Adrenal gland (tissue), 12 donors: ENCODE data around the gene NDUFS3. TPM values are rescaled to one million over a fixed set of nuclear protein-coding genes. Genes with fewer than 3 reads are reported as not detected.
"Not testable (repeated sequence)": the region's sequence is repeated elsewhere in the genome, so short reads cannot be mapped to it uniquely, and the experiment has no call there.

ENCODE experiments used
- DNase-seq, 7 donors: peaks; one replicate each; pipeline ENCODE4 v3.0.0-alpha.2; 2019 to 2020
- H3K27ac ChIP-seq, 5 donors: fragments of 200-600 bp; sonication (generic) in 4 of 5; 1 replicate in 3 of 5; 2 replicates in 2 of 5; pipeline versions ENCODE4 v1.5.1 to v1.8.0; 2016 to 2020; ENCODE audit warnings: mild to moderate bottlenecking in 1 of 5
- H3K27me3 ChIP-seq: fragments of 200-600 bp; 2 replicates; pipeline ENCODE4 v1.8.0; 2021
- H3K36me3 ChIP-seq, 2 donors: fragments of 200-600 bp; replicated peaks in 1 of 2; 1 replicate in 1 of 2; 2 replicates in 1 of 2; pipeline versions ENCODE4 v1.5.1 to v1.8.0; 2018 to 2022
- H3K4me1 ChIP-seq, 2 donors: fragments of 200-600 bp; replicated peaks in 1 of 2; 1 replicate in 1 of 2; 2 replicates in 1 of 2; pipeline versions ENCODE4 v1.5.1 to v1.8.0; 2018 to 2021
- H3K4me3 ChIP-seq, 4 donors: fragments of 200-600 bp; sonication (generic) in 3 of 4; one replicate each; pipeline ENCODE4 v1.5.1; 2016 to 2018
- H3K9me3 ChIP-seq, 3 donors: fragments of 200-600 bp; sonication (generic) in 1 of 3; replicated peaks in 1 of 3; 1 replicate in 2 of 3; 2 replicates in 1 of 3; pipeline versions ENCODE4 v1.5.1 to v1.8.0; 2016 to 2021
- CTCF ChIP-seq, 6 experiments: fragments of 450-650 bp in 4 of 6; fragments of 200-600 bp in 2 of 6; sonication (generic) in 1 of 6; IDR thresholded peaks; 1 replicate in 5 of 6; 2 replicates in 1 of 6; pipeline versions ENCODE4 v1.5.1 to v1.8.0; 2016 to 2021; ENCODE audit warnings: antibody characterized with exemption in 6 of 6, mild to moderate bottlenecking in 2 of 6, moderate library complexity in 1 of 6
- POLR2A ChIP-seq, 2 donors: fragments of 450-650 bp; IDR thresholded peaks; one replicate each; pipeline ENCODE4 v1.6.1; 2017; ENCODE audit warnings: antibody characterized with exemption in 2 of 2, mild to moderate bottlenecking in 2 of 2, moderate library complexity in 1 of 2
- WGBS, 4 donors: extraction: QIAGEN DNeasy Blood & Tissue Kit in 2 of 4; methylation state at CpG; one replicate each; pipeline versions ENCODE4 v1.1.5 to v1.1.7; 2013 to 2017; 5-methylcytosine and 5-hydroxymethylcytosine counted together
- intact Hi-C, 2 donors: fragments of 100-400 bp; cut with DNase I; formaldehyde crosslinking; loops; one replicate each; pipeline versions ENCODE4 v1.14.1 to v1.15.0; 2022 to 2023
- polyA plus RNA-seq, 3 donors: library from polyadenylated mRNA; stranded (reverse); fragments of 200-250 nt in 2 of 3; fragments of 350-450 nt in 1 of 3; fragmentation: Illumina TruSeq in 1 of 3; extraction: RNeasy Lipid Tissue Mini Kit (QIAGEN cat#74804) in 1 of 3; gene quantifications; one replicate each; pipeline ENCODE4 v1.2.3, GENCODE V29; 2013 to 2014
- total RNA-seq, 9 donors: library from RNA; depleted of rRNA in 4 of 9; stranded (reverse); fragments of >200 nt in 4 of 9; fragments of 120-200 nt in 1 of 9; fragmentation: NEBNext Ultra II Directional in 1 of 9; extraction: Animal tissue kit (Norgen Biotek cat#: 25700) in 1 of 9; gene quantifications; one replicate each; pipeline versions ENCODE4 v1.1.0 to v1.2.4, GENCODE V29; 2013 to 2023
- donor health status: healthy with polysubstance abuse.
- donor health status: Bipolar disorder and iron deficiency.
- donor health status: DM: yes; HTN: yes; CAD: no.
- donor health status: DM: no; HTN: no; CAD: no.
- donor health status: DM: no; HTN: no; CAD: no.
- donor health status: DM: yes; HTN: yes; CAD: no.

The NDUFS3 gene
- total and polyA plus RNA-seq, 12 donors, result 95.8 to 385 (median 139) TPM

- WGBS, 4 donors, result 78 to 95% (median 86%) methylated on average over 2 of the region's 2 CpGs
- TF ChIP-seq CTCF (IDR thresholded peaks at IDR 0.05) (no peak), POLR2A (IDR thresholded peaks at IDR 0.05) (no peak)
- intact Hi-C loops, result no loop called here
- no peak overlapping the region for H3K27ac ChIP-seq
- no peak overlapping the region for H3K4me3 ChIP-seq
- H3K4me1 ChIP-seq, result peaks cover 0 to 8% of the 10 kb centered on the region in 2 donors
- no peaks in the 10 kb centered on the region for H3K9me3 ChIP-seq
- H3K36me3 ChIP-seq, result no peaks in the 10 kb centered on the region
- no peaks in the 10 kb centered on the region for H3K27me3 ChIP-seq
- DNase-seq, result no peak
Observed at GRCh38 chr11:47560426-47560825, 18.4 kb upstream of the NDUFS3 start.

- H3K9me3 ChIP-seq, DNase-seq, H3K36me3 ChIP-seq, H3K27ac ChIP-seq, intact Hi-C loops, H3K4me3 ChIP-seq, H3K27me3 ChIP-seq: not testable (repeated sequence)
- H3K4me1 ChIP-seq, result peaks cover 0 to 18% of the 10 kb centered on the region in 2 donors
- WGBS, 4 donors, result 93 to 99% (median 98%) methylated on average over 4 of the region's 4 CpGs
Observed at GRCh38 chr11:47562393-47562792, 16.5 kb upstream of the NDUFS3 start.

- 92 to 97% (median 94%) methylated on average over 10 of the region's 10 CpGs for WGBS, 4 donors
- H3K9me3 ChIP-seq, H3K36me3 ChIP-seq, H3K27me3 ChIP-seq, H3K27ac ChIP-seq, intact Hi-C loops, H3K4me3 ChIP-seq: not testable (repeated sequence)
- H3K4me1 ChIP-seq, result peaks cover 0 to 18% of the 10 kb centered on the region in 2 donors
- DNase-seq, result peak in 1 of 7 donors; percentile 30
Observed at GRCh38 chr11:47564366-47564765, 14.5 kb upstream of the NDUFS3 start.

GRCh38 chr11:47564933-47565339 lies 13.9 kb upstream of the NDUFS3 start:
- TF ChIP-seq POLR2A (IDR thresholded peaks at IDR 0.05) (no peak), CTCF (IDR thresholded peaks at IDR 0.05) (no peak)
- peak overlapping the region in 2 of 4 donors; percentile 98 for H3K4me3 ChIP-seq
- peaks cover 0 to 3% of the 10 kb centered on the region in 2 donors for H3K36me3 ChIP-seq
- WGBS, 4 donors, result 12 to 18% (median 15%) methylated on average over 9 to 11 of the region's 11 CpGs
- no peaks in the 10 kb centered on the region for H3K27me3 ChIP-seq
- peak overlapping the region in 3 of 5 donors; percentile 76 to 88 (median 83) for H3K27ac ChIP-seq
- H3K9me3 ChIP-seq, result no peaks in the 10 kb centered on the region
- peaks cover 0 to 18% of the 10 kb centered on the region in 2 donors for H3K4me1 ChIP-seq
- DNase-seq, result no peak
- intact Hi-C loops, result no loop called here

- H3K27ac ChIP-seq, result peak within 1 kb of the TSS in 4 of 5 donors; percentile 73 to 88 (median 80)
- peaks cover 0 to 18% of the 10 kb centered on the region in 2 donors for H3K4me1 ChIP-seq
- peak; percentile 76 to 78 for TF ChIP-seq POLR2A (IDR thresholded peaks at IDR 0.05)
- no peak for TF ChIP-seq CTCF (IDR thresholded peaks at IDR 0.05)
- H3K27me3 ChIP-seq, result no peaks in the 10 kb centered on the region
- H3K9me3 ChIP-seq, result no peaks in the 10 kb centered on the region
- 0 to 2% (median 1%) methylated on average over 7 to 86 of the region's 86 CpGs for WGBS, 4 donors
- H3K36me3 ChIP-seq, result peaks cover 0 to 5% of the 10 kb centered on the region in 2 donors
- H3K4me3 ChIP-seq, result peak within 1 kb of the TSS; percentile 69 to 99 (median 98)
- intact Hi-C loops, result no loop called here
- peak; percentile 70 to 84 (median 81) for DNase-seq
Observed at GRCh38 chr11:47565340-47566148, 13.3 kb upstream of the NDUFS3 start, which contains the start of gene PTPMT1. Gene PTPMT1, plus strand, starts transcription at chr11:47565599. Its CDS starts 24 bp downstream, at chr11:47565623.
